ENCODE data around the gene RBM20. TPM values are rescaled to one million over a fixed set of nuclear protein-coding genes. Genes with fewer than 3 reads are reported as not detected.
A peak's percentile ranks its signal among the peaks of the same experiment; 100 is the strongest.
"Not testable (repeated sequence)": the region's sequence is repeated elsewhere in the genome, so short reads cannot be mapped to it uniquely, and the experiment has no call there.

The RBM20 gene
- total RNA-seq, 4 donors from 2014 or later: 7.4 to 18.4 (median 10.2) TPM

- no peak for TF ChIP-seq CTCF (IDR thresholded peaks at IDR 0.05 in 4 of 5, conservative IDR thresholded peaks at IDR 0.05 in 1 of 5)
- TF ChIP-seq POLR2A (IDR thresholded peaks at IDR 0.05): no peak
- peaks cover 0 to 31% of the 10 kb centered on the region in 2 donors for H3K36me3 ChIP-seq
- H3K27me3 ChIP-seq: no peaks in the 10 kb centered on the region
- no peak overlapping the region for H3K4me3 ChIP-seq
- H3K9me3 ChIP-seq: no peaks in the 10 kb centered on the region
- in situ Hi-C loops (cut with MboI; ENCODE audit: low sequenced_read_pairs in 4 of 4): loop anchor here (10.0 to 25.0 kb wide), 4 partner anchors 179 to 287 kb away; no protein-coding TSS in a partner anchor
- peaks cover 10 to 14% of the 10 kb centered on the region in 2 donors for H3K4me1 ChIP-seq
- no peak overlapping the region for H3K27ac ChIP-seq
- ATAC-seq (no peak), DNase-seq (no peak)
- intact Hi-C loops (cut with DNase I; ENCODE audit: low total_unique reads): loop anchor here (10.0 kb wide), 1 partner anchor 267 kb away; the partner anchor contains the start of gene PDCD4
These were observed 36.0 kb upstream of the RBM20 start for GRCh38 chr10:110608087-110608486.

DNA sequence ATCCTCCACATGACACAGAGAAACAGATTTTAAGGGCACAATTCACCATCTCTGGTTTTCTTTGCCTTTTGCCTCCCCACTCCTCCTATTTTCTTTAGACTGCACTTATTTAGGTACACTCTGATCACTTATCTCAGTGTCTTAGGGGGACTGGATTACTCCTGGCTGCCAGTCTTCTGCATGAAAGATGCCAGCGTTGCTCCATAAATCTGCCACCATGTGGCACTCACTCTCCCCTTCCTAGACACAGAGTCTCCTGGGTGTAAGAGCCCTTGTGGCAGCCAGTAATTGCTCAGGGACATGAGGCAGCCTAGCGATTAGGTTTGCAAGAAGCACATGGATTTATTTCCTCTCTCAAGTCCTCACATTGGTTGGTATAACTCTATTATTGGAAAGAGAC, 34.5 kb upstream of the RBM20 start:
- intact Hi-C loops (cut with DNase I; ENCODE audit: low total_unique reads): loop anchor here (1.0 to 10.0 kb wide), 4 partner anchors 71 to 265 kb away; partner anchors contain the start of gene PDCD4
- Histone ChIP-seq H3K27me3 (no peaks in the 10 kb centered on the region), H3K9me3 (no peaks in the 10 kb centered on the region), H3K4me3 (no peak overlapping the region), H3K4me1 (peaks cover 10 to 14% of the 10 kb centered on the region in 2 donors), H3K36me3 (peaks cover 0 to 16% of the 10 kb centered on the region in 2 donors), H3K27ac (peak overlapping the region; percentile 64 to 77 (median 72))
- DNase-seq (peak; percentile 33 to 72), ATAC-seq (peak; percentile 90 to 91)
- in situ Hi-C loops (cut with MboI; ENCODE audit: low sequenced_read_pairs in 4 of 4): loop anchor here (5.0 to 25.0 kb wide), 6 partner anchors 63 to 285 kb away; no protein-coding TSS in a partner anchor
- TF ChIP-seq POLR2A (IDR thresholded peaks at IDR 0.05) (no peak), CTCF (IDR thresholded peaks at IDR 0.05 in 4 of 5, conservative IDR thresholded peaks at IDR 0.05 in 1 of 5) (no peak)

DNA sequence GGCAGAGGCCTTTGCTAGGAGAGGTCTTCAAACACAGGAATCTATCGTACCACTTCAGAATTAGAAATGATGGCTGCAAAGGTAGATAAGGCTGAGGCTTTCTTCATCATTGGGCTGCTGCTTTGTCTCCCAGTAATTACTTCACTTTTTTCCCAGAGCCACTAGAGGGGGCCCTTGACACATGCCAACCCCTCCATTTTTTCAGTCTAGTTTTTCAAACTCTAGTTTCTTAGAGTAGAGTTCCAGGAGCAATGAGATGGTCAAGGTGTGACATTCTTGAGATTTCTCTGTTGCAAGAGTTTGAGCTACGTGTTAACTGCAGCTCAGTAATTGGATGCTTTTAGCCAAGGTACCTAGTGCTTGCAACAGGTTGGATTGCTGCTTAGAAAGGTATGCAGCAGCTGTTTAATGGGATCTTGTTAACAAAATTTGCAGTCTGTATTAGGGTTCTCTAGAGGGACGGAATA, 33.8 kb upstream of the RBM20 start:
- Histone ChIP-seq H3K27me3 (no peaks in the 10 kb centered on the region), H3K36me3 (peaks cover 0 to 9% of the 10 kb centered on the region in 2 donors), H3K4me3 (no peak overlapping the region), H3K9me3 (no peaks in the 10 kb centered on the region), H3K4me1 (peaks cover 10 to 14% of the 10 kb centered on the region in 2 donors), H3K27ac (peak overlapping the region; percentile 64 to 77 (median 72))
- DNase-seq (peak; percentile 27 to 45), ATAC-seq (peak; percentile 78 to 79)
- intact Hi-C loops (cut with DNase I; ENCODE audit: low total_unique reads) (loop anchor here (1.0 to 2.0 kb wide), 3 partner anchors 70 to 170 kb away; no protein-coding TSS in a partner anchor), in situ Hi-C loops (cut with MboI; ENCODE audit: low sequenced_read_pairs in 4 of 4) (loop anchor here in 3 of 4 donors (5.0 to 25.0 kb wide), 4 partner anchors 62 to 277 kb away; no protein-coding TSS in a partner anchor)
- no peak for TF ChIP-seq POLR2A (IDR thresholded peaks at IDR 0.05)
- TF ChIP-seq CTCF (IDR thresholded peaks at IDR 0.05 in 4 of 5, conservative IDR thresholded peaks at IDR 0.05 in 1 of 5): peak; percentile 67 to 88 (median 81)

GRCh38 chr10:110610781-110611180, 33.4 kb upstream of the RBM20 start:
- H3K27ac ChIP-seq, H3K9me3 ChIP-seq, H3K4me3 ChIP-seq, H3K27me3 ChIP-seq, H3K36me3 ChIP-seq, ATAC-seq, DNase-seq: not testable (repeated sequence)
- in situ Hi-C loops (cut with MboI; ENCODE audit: low sequenced_read_pairs in 4 of 4): loop anchor here in 3 of 4 donors (5.0 to 25.0 kb wide), 4 partner anchors 62 to 277 kb away; no protein-coding TSS in a partner anchor
- H3K4me1 ChIP-seq: peaks cover 10 to 14% of the 10 kb centered on the region in 2 donors
- intact Hi-C loops (cut with DNase I; ENCODE audit: low total_unique reads): loop anchor here (1.0 to 2.0 kb wide), 3 partner anchors 70 to 170 kb away; no protein-coding TSS in a partner anchor

- no peak for DNase-seq
- Histone ChIP-seq H3K4me3 (no peak overlapping the region), H3K4me1 (peaks cover 10 to 14% of the 10 kb centered on the region in 2 donors), H3K27me3 (no peaks in the 10 kb centered on the region), H3K36me3 (no peaks in the 10 kb centered on the region), H3K9me3 (no peaks in the 10 kb centered on the region), H3K27ac (no peak overlapping the region)
- TF ChIP-seq CTCF (IDR thresholded peaks at IDR 0.05 in 4 of 5, conservative IDR thresholded peaks at IDR 0.05 in 1 of 5) (no peak), POLR2A (IDR thresholded peaks at IDR 0.05) (no peak)
- in situ Hi-C loops (cut with MboI; ENCODE audit: low sequenced_read_pairs in 4 of 4) (loop anchor here in 3 of 4 donors (5.0 to 25.0 kb wide), 4 partner anchors 60 to 275 kb away; no protein-coding TSS in a partner anchor), intact Hi-C loops (cut with DNase I; ENCODE audit: low total_unique reads) (no loop called here)
- ATAC-seq: no peak
These were observed 32.0 kb upstream of the RBM20 start for GRCh38 chr10:110612087-110612486.
